Mucosa of stomach (tissue), 1 donor: Measurements from ENCODE around the gene DCP1B.
"Not testable (repeated sequence)": the region's sequence is repeated elsewhere in the genome, so short reads cannot be mapped to it uniquely, and the experiment has no call there.

ENCODE experiments used
- H3K27me3 ChIP-seq: one replicate; pipeline ENCODE4 v1.7.0; 2013; ENCODE audit warnings: mild to moderate bottlenecking, low read length; ENCODE audit not compliant: control insufficient read depth, insufficient read depth
- H3K36me3 ChIP-seq: one replicate; pipeline ENCODE4 v1.7.0; 2013; ENCODE audit warnings: low read length; ENCODE audit not compliant: control insufficient read depth, insufficient read depth
- H3K4me1 ChIP-seq: one replicate; pipeline ENCODE4 v1.7.0; 2013; ENCODE audit warnings: mild to moderate bottlenecking, low read length; ENCODE audit not compliant: control insufficient read depth, insufficient read depth
- H3K4me3 ChIP-seq: one replicate; pipeline ENCODE4 v1.7.0; 2013; ENCODE audit warnings: low read length
- H3K9ac ChIP-seq: one replicate; pipeline ENCODE4 v1.7.0; 2013; ENCODE audit warnings: mild to moderate bottlenecking, low read length, moderate library complexity
- H3K9me3 ChIP-seq: one replicate; pipeline ENCODE4 v1.7.0; 2013; ENCODE audit warnings: mild to moderate bottlenecking, low read length, moderate library complexity; ENCODE audit not compliant: control insufficient read depth
- donor health status: Pancreatic carcinoma.

DCP1B gene

DNA sequence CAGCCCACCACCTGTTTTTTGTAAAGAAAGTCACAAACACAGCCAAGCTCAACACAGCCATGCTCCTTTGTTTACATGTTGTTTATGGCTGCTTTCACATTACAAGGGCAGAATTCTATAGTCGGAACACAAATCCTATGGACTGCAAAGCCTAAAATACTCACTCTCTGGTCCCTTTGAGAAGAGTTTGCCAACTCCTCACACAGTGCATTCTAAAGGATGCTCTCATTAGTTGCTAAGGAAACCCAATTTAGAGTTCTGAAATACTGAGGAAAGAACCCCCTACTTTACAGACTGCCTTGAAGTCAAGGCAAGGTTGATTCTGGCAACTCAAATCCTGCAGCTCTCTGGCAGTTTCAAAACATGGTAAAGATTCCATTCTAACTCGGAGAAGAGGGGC, 38.3 kb downstream of the DCP1B start:
- Histone ChIP-seq H3K27me3 (no peaks in the 10 kb centered on the region), H3K36me3 (no peaks in the 10 kb centered on the region), H3K9ac (no peak overlapping the region), H3K9me3 (no peaks in the 10 kb centered on the region), H3K4me1 (no peaks in the 10 kb centered on the region), H3K4me3 (no peak overlapping the region)

DNA sequence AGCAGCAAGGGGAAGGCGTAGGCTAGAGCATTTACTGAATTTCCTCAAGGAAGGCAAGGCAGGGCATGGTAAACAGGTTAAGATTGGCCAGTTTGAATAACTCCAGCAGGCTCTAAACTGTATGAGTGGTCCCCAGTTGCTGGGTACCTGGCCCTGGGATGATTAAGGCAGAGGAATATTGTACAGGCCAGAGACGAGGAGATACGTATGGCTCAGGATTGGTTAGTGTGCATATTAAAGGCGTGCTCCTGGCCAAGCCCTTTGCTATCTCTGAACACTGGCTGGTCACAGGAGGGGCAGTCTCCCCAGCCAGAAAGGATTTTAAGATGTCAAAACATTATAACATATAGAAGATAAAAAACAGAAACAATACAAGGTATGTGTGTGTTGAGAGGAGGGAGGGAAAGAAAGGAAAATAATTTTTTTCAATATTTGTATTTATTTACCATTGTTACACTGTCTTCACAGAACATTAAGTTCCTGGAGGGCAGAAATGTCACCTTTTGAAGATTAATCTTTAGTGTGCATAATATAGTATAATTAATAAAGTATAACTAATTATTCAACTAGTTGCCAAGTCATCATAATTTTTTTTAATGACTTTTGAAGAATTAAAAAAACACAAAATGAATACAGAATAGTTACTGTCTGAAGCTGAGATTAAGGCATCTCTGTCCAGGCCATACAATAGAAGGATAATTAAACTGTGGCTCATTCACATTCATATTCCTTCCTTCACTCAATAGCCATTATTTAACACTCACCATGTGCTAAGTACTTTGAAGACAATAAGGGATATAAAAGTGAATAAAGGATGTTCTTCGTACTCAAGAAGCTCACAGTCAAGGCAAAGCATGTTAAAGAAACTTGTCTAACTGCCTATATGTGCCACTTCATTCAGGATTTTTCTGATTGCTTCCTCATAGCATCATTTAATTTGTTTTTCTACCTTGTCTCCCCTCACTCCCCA, 41.9 kb downstream of the DCP1B start:
- H3K4me3 ChIP-seq = no peak overlapping the region
- H3K9me3 ChIP-seq = no peaks in the 10 kb centered on the region
- no peaks in the 10 kb centered on the region for H3K27me3 ChIP-seq
- H3K36me3 ChIP-seq = no peaks in the 10 kb centered on the region
- H3K9ac ChIP-seq = no peak overlapping the region
- H3K4me1 ChIP-seq = no peaks in the 10 kb centered on the region

DNA sequence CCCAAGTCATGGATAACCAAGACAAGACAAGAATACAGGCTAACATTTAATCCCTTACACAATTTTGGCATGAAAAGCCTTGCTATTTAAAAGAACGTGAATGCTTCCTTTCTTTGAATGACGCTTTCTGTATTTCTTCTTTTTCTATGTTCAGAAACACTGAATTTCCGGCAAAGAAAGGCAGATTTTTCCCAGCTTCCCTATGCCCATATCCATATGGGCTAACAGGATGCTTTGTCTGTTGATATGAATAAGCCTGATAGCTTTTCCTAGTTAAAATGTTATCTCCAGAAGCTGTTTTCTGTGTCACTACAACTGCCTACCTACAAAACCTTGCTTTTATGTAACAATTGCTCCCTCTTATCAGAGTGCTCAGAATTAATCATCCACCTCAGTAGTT, 47.5 kb downstream of the DCP1B start:
- Histone ChIP-seq H3K9ac (no peak overlapping the region), H3K9me3 (no peaks in the 10 kb centered on the region), H3K4me1 (no peaks in the 10 kb centered on the region), H3K36me3 (peaks cover 4% of the 10 kb centered on the region), H3K4me3 (no peak overlapping the region), H3K27me3 (no peaks in the 10 kb centered on the region)

DNA sequence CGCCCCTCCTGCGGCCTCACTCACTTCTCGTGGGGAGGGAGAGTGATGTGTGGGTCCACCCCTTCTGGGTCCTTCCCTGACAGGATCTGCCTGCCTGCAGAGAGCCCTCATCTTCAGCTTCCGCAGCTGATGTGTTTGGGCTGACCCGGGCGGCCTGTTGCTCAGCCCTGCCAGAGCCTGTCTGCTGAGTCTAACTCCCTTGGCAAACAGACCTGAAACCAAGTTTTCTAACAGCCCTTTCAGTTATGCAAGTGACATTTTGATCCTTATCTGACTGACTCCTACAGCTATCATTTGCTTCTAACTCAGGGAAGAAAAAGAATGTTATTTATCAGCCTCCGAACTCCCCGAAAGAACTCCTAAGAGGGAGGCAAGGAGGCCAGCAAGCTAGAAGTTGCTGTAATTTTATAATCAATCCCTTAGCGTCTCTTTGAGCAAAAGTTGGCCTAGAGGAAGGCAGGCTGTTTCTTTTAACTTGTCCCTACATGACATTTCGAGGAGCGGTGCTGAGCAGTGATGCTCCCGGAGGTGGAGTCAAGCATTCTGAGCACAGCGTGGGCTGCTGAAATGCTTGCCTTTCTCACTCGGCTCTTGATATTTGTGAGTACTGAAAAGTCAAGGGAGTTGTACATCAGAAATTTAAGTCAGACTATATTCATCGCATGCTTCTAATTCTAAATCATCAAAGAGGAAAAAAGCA, 54.3 kb downstream of the DCP1B start:
- no peak overlapping the region for H3K9ac ChIP-seq
- H3K36me3 ChIP-seq = peaks cover 4% of the 10 kb centered on the region
- peaks cover 26% of the 10 kb centered on the region for H3K4me1 ChIP-seq
- no peaks in the 10 kb centered on the region for H3K27me3 ChIP-seq
- no peaks in the 10 kb centered on the region for H3K9me3 ChIP-seq
- no peak overlapping the region for H3K4me3 ChIP-seq

DNA sequence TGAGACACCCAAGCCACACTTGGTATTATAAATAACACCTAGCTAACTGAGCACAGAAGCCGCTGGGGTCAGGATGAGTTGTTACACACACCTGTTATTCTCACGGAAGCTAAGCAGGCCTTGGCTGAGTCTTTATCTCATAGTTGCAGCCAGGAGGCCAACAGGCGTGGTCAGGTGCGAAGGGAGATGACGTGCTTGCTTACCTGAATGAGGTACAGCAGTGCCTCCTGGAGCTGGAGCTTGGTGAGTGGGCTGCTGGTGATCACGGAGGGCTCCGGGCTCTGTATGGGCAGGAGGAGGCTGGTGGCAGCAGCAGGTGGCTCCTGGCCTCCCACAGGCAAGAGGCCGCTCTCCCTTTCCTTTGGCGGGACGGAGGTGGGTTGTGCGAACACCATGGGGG, 55.4 kb downstream of the DCP1B start:
- Histone ChIP-seq H3K9ac (no peak overlapping the region), H3K4me1 (peaks cover 26% of the 10 kb centered on the region), H3K9me3 (no peaks in the 10 kb centered on the region), H3K27me3 (no peaks in the 10 kb centered on the region), H3K36me3 (peaks cover 4% of the 10 kb centered on the region), H3K4me3 (no peak overlapping the region)

DNA sequence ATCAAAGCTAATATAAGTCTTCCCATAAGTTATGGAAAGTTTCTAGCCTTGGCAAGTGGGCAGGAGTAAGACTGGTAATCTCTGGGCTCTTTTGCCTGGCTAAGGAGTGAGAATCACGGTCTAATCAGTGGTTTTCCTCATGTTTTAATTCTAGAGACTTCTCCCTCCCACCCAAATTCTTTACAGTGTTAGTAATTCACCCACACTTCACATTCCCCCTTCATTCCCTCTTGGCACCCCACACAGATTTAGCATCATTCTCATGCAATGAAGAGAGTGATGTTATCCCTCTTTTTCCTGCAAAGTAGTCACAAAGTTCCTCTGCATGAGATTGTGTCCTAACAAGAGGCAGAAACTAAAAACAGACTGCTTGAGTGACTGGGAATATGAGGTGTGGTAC, 57.2 kb downstream of the DCP1B start:
- no peaks in the 10 kb centered on the region for H3K27me3 ChIP-seq
- no peaks in the 10 kb centered on the region for H3K36me3 ChIP-seq
- no peak overlapping the region for H3K9ac ChIP-seq
- no peaks in the 10 kb centered on the region for H3K9me3 ChIP-seq
- H3K4me1 ChIP-seq = peaks cover 26% of the 10 kb centered on the region
- H3K4me3 ChIP-seq = no peak overlapping the region

DNA sequence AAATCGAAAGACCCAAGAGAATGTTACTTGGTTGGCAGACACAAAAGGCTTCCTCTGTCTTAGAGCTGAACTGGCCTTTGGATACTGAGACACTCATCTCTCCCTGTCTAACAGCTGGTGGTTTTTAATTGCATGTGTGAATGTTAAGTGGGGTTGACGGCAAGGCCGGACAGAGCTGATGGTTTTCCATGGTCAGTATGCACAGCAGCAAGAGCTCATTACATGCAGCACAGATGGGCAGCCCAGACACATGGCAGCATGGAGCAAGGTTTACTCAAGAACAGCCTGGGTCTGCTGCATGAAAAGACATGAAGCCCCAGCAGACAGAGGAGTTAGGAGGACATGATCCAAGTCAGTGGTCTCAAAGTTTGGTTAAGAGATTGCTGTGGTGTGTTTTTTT, 58.0 kb downstream of the DCP1B start:
- Histone ChIP-seq H3K4me3 (no peak overlapping the region), H3K9me3 (no peaks in the 10 kb centered on the region), H3K9ac (no peak overlapping the region), H3K27me3 (no peaks in the 10 kb centered on the region), H3K36me3 (no peaks in the 10 kb centered on the region), H3K4me1 (peaks cover 26% of the 10 kb centered on the region)

DNA sequence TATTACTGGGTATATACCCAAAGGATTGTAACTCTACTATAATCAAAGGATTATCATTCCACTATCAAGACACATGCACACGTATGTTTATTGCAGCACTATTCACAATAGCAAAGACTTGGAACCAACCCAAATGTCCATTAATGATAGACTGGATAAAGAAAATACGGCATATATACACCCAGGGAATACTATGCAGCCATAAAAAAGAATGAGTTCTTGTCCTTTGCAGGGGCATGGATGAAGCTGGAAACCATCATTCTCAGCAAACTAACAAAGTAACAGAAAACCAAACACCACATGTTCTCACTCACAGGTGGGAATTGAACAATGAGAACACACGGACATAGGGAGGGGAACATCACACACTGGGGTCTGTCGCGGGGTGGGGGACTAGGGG, 58.8 kb downstream of the DCP1B start:
- H3K9ac ChIP-seq, H3K36me3 ChIP-seq, H3K9me3 ChIP-seq, H3K4me3 ChIP-seq, H3K27me3 ChIP-seq: not testable (repeated sequence)
- peaks cover 26% of the 10 kb centered on the region for H3K4me1 ChIP-seq

DNA sequence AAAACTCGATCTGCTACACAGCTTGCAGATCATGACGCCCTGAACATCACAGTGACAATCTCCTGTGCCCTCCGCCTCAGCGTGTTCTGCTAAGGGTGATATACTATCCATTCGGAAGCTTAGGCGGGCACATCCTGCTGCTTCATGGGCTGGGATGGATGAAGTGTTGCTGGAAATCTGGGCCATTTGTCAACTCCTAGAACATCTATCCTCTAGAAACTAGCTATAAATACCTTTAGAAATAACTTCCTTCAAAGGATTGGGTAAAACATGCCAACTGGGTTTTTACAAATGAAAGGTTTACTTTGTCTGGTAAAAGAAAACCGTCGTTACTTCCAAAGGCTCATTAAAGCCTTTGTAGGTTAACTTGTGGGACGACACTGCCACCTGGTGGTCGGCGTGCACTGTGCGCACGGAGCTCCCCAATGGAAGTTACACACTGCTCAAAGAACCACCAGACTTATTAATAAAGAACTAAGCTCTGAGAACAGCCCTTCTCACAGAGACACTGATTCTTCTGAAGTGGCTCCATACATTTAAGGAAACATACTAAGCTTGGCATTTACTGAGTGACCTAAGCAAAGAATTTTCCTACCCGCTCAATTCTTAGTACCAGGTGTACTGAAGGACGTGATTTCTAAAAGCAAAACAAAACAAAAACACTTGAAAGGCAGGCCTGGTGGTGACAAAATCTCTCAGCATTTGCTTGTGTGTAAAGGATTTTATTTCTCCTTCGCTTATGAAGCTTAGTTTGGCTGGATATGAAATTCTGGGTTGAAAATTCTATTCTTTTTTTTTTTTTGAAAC, 64.3 kb downstream of the DCP1B start:
- Histone ChIP-seq H3K9ac (no peak overlapping the region), H3K4me3 (no peak overlapping the region), H3K27me3 (no peaks in the 10 kb centered on the region), H3K36me3 (no peaks in the 10 kb centered on the region), H3K9me3 (no peaks in the 10 kb centered on the region), H3K4me1 (peaks cover 36% of the 10 kb centered on the region)

DNA sequence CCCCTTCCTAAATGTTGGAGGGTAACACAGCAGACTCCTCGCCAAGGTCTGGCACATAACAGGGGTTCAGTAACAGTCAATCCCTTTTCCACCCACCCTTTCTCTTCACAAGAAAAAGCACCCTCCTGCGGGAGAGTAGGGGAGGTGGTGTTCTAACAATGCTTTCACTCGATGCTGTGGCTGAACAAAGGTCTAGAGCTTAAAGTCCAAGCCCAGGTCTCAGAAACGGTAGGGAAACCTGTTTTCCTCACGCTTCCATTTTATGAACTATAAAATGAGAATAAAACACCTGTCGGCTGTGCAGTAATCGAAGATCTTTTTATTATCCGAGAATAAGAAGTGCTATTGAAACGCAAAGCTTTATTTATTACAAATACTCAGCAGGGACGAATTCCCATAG, 64.9 kb downstream of the DCP1B start:
- H3K4me3 ChIP-seq = no peak overlapping the region
- peaks cover 37% of the 10 kb centered on the region for H3K4me1 ChIP-seq

DNA sequence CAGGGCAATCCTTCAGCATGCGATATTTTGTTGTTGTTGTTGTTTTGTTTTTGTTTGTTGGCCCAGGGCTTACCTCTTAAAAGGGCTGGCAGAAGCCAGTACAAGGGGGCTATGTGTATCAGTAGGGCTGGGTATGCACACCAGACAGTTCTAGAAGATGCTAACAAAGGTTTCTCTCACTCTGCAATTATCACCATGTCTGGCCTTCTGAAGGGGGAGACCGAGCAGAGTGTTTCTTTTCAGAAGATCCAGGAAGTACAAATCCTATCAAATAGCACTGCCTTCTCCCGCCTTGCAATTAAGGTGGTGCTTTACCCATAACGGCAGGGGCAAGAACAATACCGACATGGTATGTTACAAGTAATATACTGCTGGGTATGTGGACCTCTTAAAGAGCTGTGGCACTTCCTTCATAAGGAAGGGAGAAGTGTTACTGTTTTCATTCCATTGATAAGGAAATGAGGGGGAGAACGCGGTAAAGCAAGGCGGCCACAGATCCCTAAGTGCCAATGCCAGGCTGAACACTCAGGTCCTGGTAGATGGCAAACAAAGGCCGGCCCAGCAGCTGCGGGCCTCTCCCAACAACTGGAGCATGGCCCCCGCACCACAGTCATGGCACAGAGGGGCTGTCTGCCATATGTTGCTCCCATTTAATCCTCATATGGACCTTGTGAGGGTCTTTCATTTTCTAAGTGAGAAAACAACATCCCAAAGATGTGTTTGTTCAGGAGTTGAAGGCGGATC, 66.6 kb downstream of the DCP1B start:
- Histone ChIP-seq H3K4me1 (peaks cover 40% of the 10 kb centered on the region), H3K9ac (no peak overlapping the region), H3K36me3 (no peaks in the 10 kb centered on the region), H3K27me3 (no peaks in the 10 kb centered on the region), H3K4me3 (no peak overlapping the region), H3K9me3 (no peaks in the 10 kb centered on the region)

More for the DNA sequence above, 64.9 kb downstream of the DCP1B start:
- no peaks in the 10 kb centered on the region for H3K27me3 ChIP-seq
- H3K9me3 ChIP-seq = no peaks in the 10 kb centered on the region
- no peaks in the 10 kb centered on the region for H3K36me3 ChIP-seq
- no peak overlapping the region for H3K9ac ChIP-seq
